ENCODE data around the gene UBXN7.
"Not testable (repeated sequence)": the region's sequence is repeated elsewhere in the genome, so short reads cannot be mapped to it uniquely, and the experiment has no call there.

Gene UBXN7

GRCh38 chr3:196321162-196321561 lies 111.1 kb downstream of the UBXN7 start:
- peaks cover 26% of the 10 kb centered on the region for H3K4me1 Mint-ChIP-seq
- ATAC-seq = no peak
- no peak overlapping the region for H3K4me3 Mint-ChIP-seq
- H3K27me3 Mint-ChIP-seq = no peaks in the 10 kb centered on the region
- no peak overlapping the region for H3K27ac Mint-ChIP-seq
- no peak for DNase-seq
- H3K9me3 Mint-ChIP-seq = no peaks in the 10 kb centered on the region

- no peak overlapping the region for H3K27ac Mint-ChIP-seq
These were observed 112.1 kb downstream of the UBXN7 start for GRCh38 chr3:196320137-196320536.

GRCh38 chr3:196317687-196318467 lies 114.3 kb downstream of the UBXN7 start, which contains the start of gene DYNLT2B:
TSS of gene DYNLT2B (minus strand) at chr3:196318240. CDS start at chr3:196318152, 88 bp downstream.
- DNase-seq = peak; percentile 87 to 92
- Mint-ChIP-seq H3K9me3 (no peaks in the 10 kb centered on the region), H3K4me1 (peaks cover 26% of the 10 kb centered on the region), H3K4me3 (peak within 1 kb of the TSS; percentile 97 to 99), H3K27ac (peak within 1 kb of the TSS; percentile 99), H3K27me3 (no peaks in the 10 kb centered on the region)
- peak; percentile 96 for ATAC-seq

More at GRCh38 chr3:196320137-196320536, 112.1 kb downstream of the UBXN7 start:
- Mint-ChIP-seq H3K4me3 (no peak overlapping the region), H3K4me1 (peaks cover 26% of the 10 kb centered on the region), H3K9me3 (no peaks in the 10 kb centered on the region), H3K27me3 (no peaks in the 10 kb centered on the region)
- ATAC-seq = no peak
- DNase-seq = no peak

- not testable (repeated sequence) for H3K9me3 Mint-ChIP-seq, ATAC-seq, H3K27me3 Mint-ChIP-seq
- H3K27ac Mint-ChIP-seq = peak overlapping the region; percentile 88 to 99
- peak in 1 of 2 donors; percentile 54 for DNase-seq
- H3K4me3 Mint-ChIP-seq = peak overlapping the region; percentile 97 to 99
- H3K4me1 Mint-ChIP-seq = peaks cover 26% of the 10 kb centered on the region
These were observed 115.2 kb downstream of the UBXN7 start for GRCh38 chr3:196316799-196317686.

GRCh38 chr3:196315821-196316220 lies 116.4 kb downstream of the UBXN7 start:
- H3K4me3 Mint-ChIP-seq = no peak overlapping the region
- H3K9me3 Mint-ChIP-seq = no peaks in the 10 kb centered on the region
- no peaks in the 10 kb centered on the region for H3K27me3 Mint-ChIP-seq
- no peak for DNase-seq
- peaks cover 17% of the 10 kb centered on the region for H3K4me1 Mint-ChIP-seq
- H3K27ac Mint-ChIP-seq = peak overlapping the region in 1 of 2 donors; percentile 65
- ATAC-seq = no peak

- no peak overlapping the region for H3K4me3 Mint-ChIP-seq
- H3K27ac Mint-ChIP-seq = no peak overlapping the region
These were observed 117.6 kb downstream of the UBXN7 start for GRCh38 chr3:196314597-196314996.

GRCh38 chr3:196314086-196314485 lies 118.1 kb downstream of the UBXN7 start:
- peak overlapping the region in 1 of 2 donors; percentile 71 for H3K27ac Mint-ChIP-seq
- not testable (repeated sequence) for H3K27me3 Mint-ChIP-seq, H3K9me3 Mint-ChIP-seq, H3K4me3 Mint-ChIP-seq, ATAC-seq, DNase-seq
- peaks cover 12% of the 10 kb centered on the region for H3K4me1 Mint-ChIP-seq

More at GRCh38 chr3:196314597-196314996, 117.6 kb downstream of the UBXN7 start:
- Mint-ChIP-seq H3K27me3 (no peaks in the 10 kb centered on the region), H3K4me1 (peaks cover 17% of the 10 kb centered on the region), H3K9me3 (no peaks in the 10 kb centered on the region)
- no peak for DNase-seq
- no peak for ATAC-seq

GRCh38 chr3:196302960-196303359 lies 129.3 kb downstream of the UBXN7 start:
- H3K4me3 Mint-ChIP-seq, ATAC-seq, H3K4me1 Mint-ChIP-seq, H3K27me3 Mint-ChIP-seq, H3K27ac Mint-ChIP-seq, DNase-seq, H3K9me3 Mint-ChIP-seq: not testable (repeated sequence)

GRCh38 chr3:196302551-196302950 lies 129.7 kb downstream of the UBXN7 start:
- not testable (repeated sequence) for H3K27me3 Mint-ChIP-seq, H3K4me3 Mint-ChIP-seq, DNase-seq, ATAC-seq, H3K27ac Mint-ChIP-seq, H3K9me3 Mint-ChIP-seq, H3K4me1 Mint-ChIP-seq

GRCh38 chr3:196298521-196298920 lies 133.7 kb downstream of the UBXN7 start:
- Mint-ChIP-seq H3K4me1 (no peaks in the 10 kb centered on the region), H3K27me3 (no peaks in the 10 kb centered on the region), H3K9me3 (no peaks in the 10 kb centered on the region), H3K27ac (no peak overlapping the region), H3K4me3 (no peak overlapping the region)
- DNase-seq (no peak), ATAC-seq (no peak)
